ENCODE measurements around the gene FIP1L1.
A peak's percentile ranks its signal among the peaks of the same experiment; 100 is the strongest.
"Not testable (repeated sequence)": the region's sequence is repeated elsewhere in the genome, so short reads cannot be mapped to it uniquely, and the experiment has no call there.

FIP1L1 gene

DNA sequence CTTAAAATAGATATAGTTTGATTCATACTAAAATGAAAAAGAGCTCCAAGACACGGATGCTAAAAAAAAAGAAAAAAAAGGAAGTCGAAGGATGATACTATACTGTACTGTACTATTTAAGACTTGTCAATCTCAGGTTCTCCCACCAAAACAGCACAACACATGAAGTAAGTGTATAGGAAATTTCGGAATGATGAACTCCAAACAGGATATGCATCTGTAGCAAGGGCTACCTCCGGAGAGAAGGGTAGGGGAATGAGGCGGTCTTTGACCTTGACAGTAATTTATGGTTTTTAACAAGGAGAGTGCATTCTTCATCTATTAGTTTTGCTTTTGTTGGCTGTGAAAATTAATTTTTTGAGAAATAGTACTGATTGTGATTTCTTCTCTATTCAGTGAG lies 541 bp upstream of the FIP1L1 start:
- no peak overlapping the region for H3K4me3 ChIP-seq (ENCODE audit: low read depth, low read length)
- TF ChIP-seq CTCF (IDR thresholded peaks at IDR 0.05; ENCODE audit: borderline replicate concordance, insufficient read depth, low read depth, low read length): no peak

DNA sequence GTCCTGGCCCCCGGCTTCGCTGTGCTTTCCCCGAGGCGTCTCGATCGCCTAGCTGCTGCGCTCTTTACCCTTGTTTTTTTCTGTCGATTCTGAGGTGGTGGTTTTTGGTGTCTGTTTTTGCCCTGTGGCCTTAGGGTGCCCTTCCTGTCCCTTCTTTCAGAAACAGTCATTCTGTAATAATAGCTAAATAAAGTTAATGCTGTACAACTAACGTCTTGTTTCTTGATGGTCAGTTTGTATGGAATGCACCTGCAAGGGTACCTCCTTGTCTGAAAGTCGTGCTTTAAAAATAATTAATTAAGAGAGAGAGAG lies 686 bp downstream of the FIP1L1 start:
- no peak for TF ChIP-seq CTCF (IDR thresholded peaks at IDR 0.05; ENCODE audit: borderline replicate concordance, insufficient read depth, low read depth, low read length)
- peak overlapping the region; percentile 95 for H3K4me3 ChIP-seq (ENCODE audit: low read depth, low read length)

DNA sequence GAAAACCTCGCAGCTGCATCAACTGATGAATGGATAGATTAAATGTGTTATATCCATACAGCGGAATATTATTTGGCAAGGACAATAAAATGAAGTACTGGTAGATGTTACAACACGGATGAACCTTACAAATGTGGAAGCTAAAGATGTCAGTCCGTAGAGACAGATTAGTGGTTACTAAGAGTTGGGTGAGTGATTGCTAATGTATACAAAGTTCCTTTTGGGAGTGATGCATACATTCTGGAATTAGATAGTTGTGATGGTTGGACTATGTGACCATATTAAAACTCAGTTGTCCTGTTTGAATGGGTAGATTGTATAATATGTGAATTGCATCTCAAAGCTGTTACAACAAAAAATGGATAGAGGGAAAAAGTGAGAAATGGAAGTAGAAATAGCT lies 2.8 kb downstream of the FIP1L1 start:
- H3K4me3 ChIP-seq (ENCODE audit: low read depth, low read length): no peak overlapping the region
- TF ChIP-seq CTCF (IDR thresholded peaks at IDR 0.05; ENCODE audit: borderline replicate concordance, insufficient read depth, low read depth, low read length): no peak

GRCh38 chr4:53409479-53409878 lies 32.0 kb downstream of the FIP1L1 start:
- not testable (repeated sequence) for H3K4me3 ChIP-seq (ENCODE audit: low read depth, low read length)

DNA sequence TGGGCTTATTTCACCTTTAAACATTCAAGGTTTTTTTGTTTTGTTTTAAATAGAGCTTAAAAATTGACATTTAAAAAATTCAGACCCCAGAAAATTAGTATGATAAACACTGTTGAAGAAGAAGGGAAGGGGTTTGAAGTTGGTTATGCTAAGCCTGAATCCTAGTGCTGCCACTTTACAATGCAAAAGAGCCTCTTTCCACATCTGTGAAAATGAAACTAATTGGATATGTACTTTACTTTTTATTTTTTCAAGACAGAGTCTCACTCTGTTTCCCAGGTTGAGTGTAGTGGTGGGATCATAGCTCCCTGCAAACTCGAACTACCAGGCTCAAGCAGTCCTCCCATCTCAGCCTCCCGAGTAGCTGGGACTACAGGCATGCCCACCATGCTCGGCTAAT lies 41.8 kb downstream of the FIP1L1 start:
- no peak for TF ChIP-seq CTCF (IDR thresholded peaks at IDR 0.05; ENCODE audit: borderline replicate concordance, insufficient read depth, low read depth, low read length)
- no peak overlapping the region for H3K4me3 ChIP-seq (ENCODE audit: low read depth, low read length)

DNA sequence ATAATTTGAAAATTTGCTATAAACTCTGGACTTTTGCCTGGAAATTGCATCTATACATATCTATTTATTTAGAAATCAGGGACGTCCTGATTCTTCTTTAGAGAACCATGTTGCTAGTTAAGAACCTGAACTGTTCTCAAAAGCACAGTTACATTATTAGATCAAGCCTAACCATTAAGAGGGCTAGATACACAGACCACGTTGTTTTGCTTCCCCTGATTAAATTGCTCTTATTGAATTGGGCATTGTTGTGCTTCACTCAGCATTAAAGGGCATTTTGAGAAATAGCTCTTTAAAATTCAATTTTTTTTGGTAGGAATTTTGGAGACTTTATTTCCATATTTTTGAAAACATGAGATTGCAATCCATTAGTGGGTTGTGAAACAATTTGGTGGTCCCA lies 44.4 kb downstream of the FIP1L1 start:
- TF ChIP-seq CTCF (IDR thresholded peaks at IDR 0.05; ENCODE audit: borderline replicate concordance, insufficient read depth, low read depth, low read length): no peak

GRCh38 chr4:53422367-53422766 lies 44.9 kb downstream of the FIP1L1 start:
- H3K4me3 ChIP-seq (ENCODE audit: low read depth, low read length): no peak overlapping the region
- TF ChIP-seq CTCF (IDR thresholded peaks at IDR 0.05; ENCODE audit: borderline replicate concordance, insufficient read depth, low read depth, low read length): no peak

More for the DNA sequence above, 44.4 kb downstream of the FIP1L1 start:
- H3K4me3 ChIP-seq (ENCODE audit: low read depth, low read length): no peak overlapping the region

- no peak for TF ChIP-seq CTCF (IDR thresholded peaks at IDR 0.05; ENCODE audit: borderline replicate concordance, insufficient read depth, low read depth, low read length)
Measured at GRCh38 chr4:53424280-53424679, 46.8 kb downstream of the FIP1L1 start.

More at GRCh38 chr4:53424280-53424679, 46.8 kb downstream of the FIP1L1 start:
- H3K4me3 ChIP-seq (ENCODE audit: low read depth, low read length): no peak overlapping the region
